ENCODE measurements around the gene GCLC.

DNA sequence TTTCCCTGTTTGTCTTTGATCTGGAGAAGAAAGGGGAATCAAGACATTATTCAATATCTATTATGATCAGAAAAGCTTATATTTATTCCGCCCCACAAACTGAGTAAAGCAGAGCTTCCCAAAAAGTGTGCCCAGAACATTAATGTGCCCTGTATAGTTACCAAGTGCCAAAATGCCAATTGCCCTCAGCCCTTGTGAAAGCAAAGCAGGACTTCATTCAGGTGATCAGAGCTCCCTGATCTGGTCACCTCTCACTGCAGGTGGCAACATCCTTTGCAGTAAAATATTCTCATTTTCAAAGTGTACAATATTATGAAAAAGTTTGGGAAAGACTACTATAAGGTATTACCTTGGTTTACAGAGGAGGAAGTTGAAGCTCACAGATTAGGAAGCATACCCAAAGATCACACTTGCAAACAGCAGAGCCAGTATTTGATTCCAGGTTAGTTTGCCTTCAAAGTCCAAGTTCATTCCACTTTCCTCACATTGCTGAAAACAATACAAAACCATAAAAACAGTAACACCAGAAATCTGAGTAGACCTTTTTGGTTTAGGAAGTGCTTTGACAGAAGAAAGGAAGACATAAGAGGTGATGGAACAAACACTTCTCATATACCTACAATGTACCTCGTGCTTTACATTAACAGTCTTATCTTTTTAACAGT, 19.6 kb upstream of the GCLC start:
- TF ChIP-seq CTCF (IDR thresholded peaks at IDR 0.05) (no peak), EZH2 (IDR thresholded peaks at IDR 0.05; ENCODE audit: borderline replicate concordance, insufficient read depth, low read depth, low read length, poor library complexity, severe bottlenecking) (no peak)

Data from B cell (primary cell).